ENCODE results near the gene MPRIP.

MPRIP gene

GRCh38 chr17:17207998-17208397 lies 165.7 kb downstream of the MPRIP start:
- H3K27ac ChIP-seq: peak overlapping the region; percentile 87
- TF ChIP-seq, protein P1, sequence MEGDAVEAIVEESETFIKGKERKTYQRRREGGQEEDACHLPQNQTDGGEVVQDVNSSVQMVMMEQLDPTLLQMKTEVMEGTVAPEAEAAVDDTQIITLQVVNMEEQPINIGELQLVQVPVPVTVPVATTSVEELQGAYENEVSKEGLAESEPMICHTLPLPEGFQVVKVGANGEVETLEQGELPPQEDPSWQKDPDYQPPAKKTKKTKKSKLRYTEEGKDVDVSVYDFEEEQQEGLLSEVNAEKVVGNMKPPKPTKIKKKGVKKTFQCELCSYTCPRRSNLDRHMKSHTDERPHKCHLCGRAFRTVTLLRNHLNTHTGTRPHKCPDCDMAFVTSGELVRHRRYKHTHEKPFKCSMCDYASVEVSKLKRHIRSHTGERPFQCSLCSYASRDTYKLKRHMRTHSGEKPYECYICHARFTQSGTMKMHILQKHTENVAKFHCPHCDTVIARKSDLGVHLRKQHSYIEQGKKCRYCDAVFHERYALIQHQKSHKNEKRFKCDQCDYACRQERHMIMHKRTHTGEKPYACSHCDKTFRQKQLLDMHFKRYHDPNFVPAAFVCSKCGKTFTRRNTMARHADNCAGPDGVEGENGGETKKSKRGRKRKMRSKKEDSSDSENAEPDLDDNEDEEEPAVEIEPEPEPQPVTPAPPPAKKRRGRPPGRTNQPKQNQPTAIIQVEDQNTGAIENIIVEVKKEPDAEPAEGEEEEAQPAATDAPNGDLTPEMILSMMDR (conservative IDR thresholded peaks at IDR 0.05; ENCODE audit: low read depth): no peak
- DNase-seq (ENCODE audit: low spot score): no peak
- CTCF ChIA-PET: interaction anchor here (0.7 kb wide), 1 partner anchor 13 kb away, joined by 4 read pairs; no protein-coding TSS in a partner anchor
- POLR2A ChIA-PET (ENCODE audit: low non-redundant PET): no interaction called here

GRCh38 chr17:17213775-17214174 lies 171.5 kb downstream of the MPRIP start:
- POLR2A ChIA-PET (ENCODE audit: low non-redundant PET): no interaction called here
- peak overlapping the region; percentile 13 for H3K27ac ChIP-seq
- CTCF ChIA-PET: no interaction called here
- no peak for DNase-seq (ENCODE audit: low spot score)
- TF ChIP-seq, protein P1 (conservative IDR thresholded peaks at IDR 0.05; ENCODE audit: low read depth): no peak

DNA sequence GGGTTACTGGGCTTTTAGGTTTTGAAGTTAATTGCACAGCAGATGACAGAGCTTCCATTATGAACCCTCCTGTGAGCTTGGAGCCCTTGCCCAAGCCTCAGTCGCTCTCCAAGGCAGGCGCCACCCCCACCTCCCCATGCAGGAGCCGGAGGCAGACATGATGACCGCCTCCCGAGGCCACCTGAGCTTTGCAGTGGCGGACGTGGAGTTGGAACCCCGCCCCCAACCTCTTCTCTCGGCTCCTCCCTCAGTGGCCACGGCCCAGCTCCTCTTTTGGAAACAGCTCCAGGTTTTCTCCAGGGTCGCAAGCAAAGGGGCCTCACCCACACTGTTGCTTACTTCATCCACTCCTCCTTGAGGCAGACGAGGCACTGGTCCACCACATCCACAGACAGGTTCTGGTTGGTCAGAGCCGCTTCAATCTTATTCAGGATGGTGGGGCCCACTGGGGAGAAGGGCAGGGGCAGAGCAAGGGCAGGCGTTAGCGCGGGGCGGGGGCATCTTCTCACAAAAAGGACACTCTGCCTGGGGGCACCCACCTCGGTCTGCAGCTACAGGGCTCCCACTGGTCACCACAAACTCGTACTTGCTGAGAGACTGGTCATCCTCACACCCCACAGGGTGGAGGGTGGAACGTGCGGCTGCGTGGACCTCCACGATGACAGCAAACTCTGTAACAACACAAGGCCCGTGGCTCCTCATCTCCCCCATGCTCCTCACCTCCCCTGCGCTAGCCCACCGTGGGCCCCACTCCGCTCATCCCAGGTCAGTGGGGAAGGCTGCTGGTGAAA lies 172.6 kb downstream of the MPRIP start:
- POLR2A ChIA-PET (ENCODE audit: low non-redundant PET): no interaction called here
- H3K27ac ChIP-seq: no peak overlapping the region
- DNase-seq (ENCODE audit: low spot score): no peak
- CTCF ChIA-PET: interaction anchor here (0.6 kb wide), 1 partner anchor 15 kb away, joined by 3 read pairs; no protein-coding TSS in a partner anchor
- TF ChIP-seq, protein P1 (conservative IDR thresholded peaks at IDR 0.05; ENCODE audit: low read depth): no peak

GRCh38 chr17:17215575-17215974 lies 173.3 kb downstream of the MPRIP start:
- peak overlapping the region; percentile 17; the same call in 1 of the 2 replicates for H3K27ac ChIP-seq
- ChIA-PET POLR2A (ENCODE audit: low non-redundant PET) (no interaction called here), CTCF (no interaction called here)
- DNase-seq (ENCODE audit: low spot score): no peak
- TF ChIP-seq, protein P1 (conservative IDR thresholded peaks at IDR 0.05; ENCODE audit: low read depth): no peak

DNA sequence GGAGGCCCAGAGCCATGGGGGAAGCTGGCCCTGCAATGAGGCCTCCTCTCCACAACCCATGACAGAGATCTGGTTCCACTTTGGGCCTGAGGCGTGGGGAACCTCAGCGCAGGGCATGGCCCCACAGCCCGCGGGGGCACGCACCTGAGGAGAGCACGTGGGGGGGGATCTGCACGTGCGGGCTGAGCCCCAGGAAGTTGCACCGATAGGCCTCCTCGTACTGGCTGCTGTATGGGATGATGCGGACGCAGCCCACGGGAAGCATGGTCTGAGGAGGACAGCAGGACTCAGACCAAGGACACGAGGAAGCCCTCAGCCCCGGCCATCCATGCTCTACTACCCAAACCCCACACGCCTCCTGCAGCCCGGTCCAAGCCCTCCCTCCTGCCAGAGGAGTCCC lies 174.0 kb downstream of the MPRIP start:
- no peak for DNase-seq (ENCODE audit: low spot score)
- peak overlapping the region; percentile 17; the same call in 1 of the 2 replicates for H3K27ac ChIP-seq
- POLR2A ChIA-PET (ENCODE audit: low non-redundant PET): no interaction called here
- CTCF ChIA-PET: no interaction called here
- TF ChIP-seq, protein P1 (conservative IDR thresholded peaks at IDR 0.05; ENCODE audit: low read depth): no peak

GRCh38 chr17:17216776-17217175 lies 174.5 kb downstream of the MPRIP start:
- POLR2A ChIA-PET (ENCODE audit: low non-redundant PET): no interaction called here

More at GRCh38 chr17:17216776-17217175, 174.5 kb downstream of the MPRIP start:
- CTCF ChIA-PET: no interaction called here
- TF ChIP-seq, protein P1 (conservative IDR thresholded peaks at IDR 0.05; ENCODE audit: low read depth): no peak
- H3K27ac ChIP-seq: 0 out of 2 replicates have a peak overlapping the region, but pooled peaks have one; percentile 17
- no peak for DNase-seq (ENCODE audit: low spot score)
